B cell (primary cell): ENCODE results near the gene ZNF384.

Experiments used
- EZH2 ChIP-seq: IDR thresholded peaks from 2 replicates; pipeline ENCODE4 v1.6.1; 2012; ENCODE audit warnings: borderline replicate concordance, low read depth, mild to moderate bottlenecking, moderate library complexity, low read length; ENCODE audit not compliant: insufficient read depth, poor library complexity, severe bottlenecking
- TF ChIP-seq, protein P1 (sequence below): fragments of 200-600 bp; IDR thresholded peaks from one replicate; pipeline ENCODE4 v1.8.0; 2022; ENCODE audit warnings: antibody characterized with exemption, mild to moderate bottlenecking

DNA sequence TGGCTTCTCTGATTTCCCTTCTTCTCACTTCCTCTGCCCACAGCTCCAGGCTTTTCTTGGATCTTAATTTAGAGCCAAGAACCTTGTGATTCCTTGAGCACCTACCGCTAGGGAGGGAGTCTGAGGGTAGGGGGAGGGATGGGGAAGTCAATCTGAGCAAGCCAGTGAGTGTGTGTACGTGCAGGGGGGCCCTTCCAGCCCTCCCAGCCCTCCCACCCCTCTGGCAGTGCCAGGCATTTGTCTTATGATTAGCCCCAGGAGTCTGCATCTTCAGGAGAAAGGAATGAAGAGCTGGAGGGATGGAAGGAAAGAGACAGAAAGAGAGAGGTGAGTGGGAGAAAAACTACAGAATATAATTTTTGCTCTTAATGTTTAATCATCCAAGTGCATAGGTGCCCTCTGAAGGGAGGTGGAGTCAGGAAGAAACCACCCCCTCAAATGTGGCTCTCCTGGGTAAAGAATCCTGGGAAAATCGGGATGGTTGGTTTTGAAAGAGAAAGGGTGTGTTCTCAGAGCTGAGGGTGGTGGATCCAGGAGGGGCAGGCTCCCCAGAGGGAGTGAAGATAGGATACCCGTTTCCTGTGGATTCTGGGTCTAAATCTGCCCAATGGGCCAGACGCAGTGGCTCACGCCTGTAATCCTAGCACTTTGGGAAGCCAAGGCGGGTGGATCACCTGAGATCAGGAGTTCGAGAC, 9.3 kb upstream of the ZNF384 start:
- TF ChIP-seq, protein P1, sequence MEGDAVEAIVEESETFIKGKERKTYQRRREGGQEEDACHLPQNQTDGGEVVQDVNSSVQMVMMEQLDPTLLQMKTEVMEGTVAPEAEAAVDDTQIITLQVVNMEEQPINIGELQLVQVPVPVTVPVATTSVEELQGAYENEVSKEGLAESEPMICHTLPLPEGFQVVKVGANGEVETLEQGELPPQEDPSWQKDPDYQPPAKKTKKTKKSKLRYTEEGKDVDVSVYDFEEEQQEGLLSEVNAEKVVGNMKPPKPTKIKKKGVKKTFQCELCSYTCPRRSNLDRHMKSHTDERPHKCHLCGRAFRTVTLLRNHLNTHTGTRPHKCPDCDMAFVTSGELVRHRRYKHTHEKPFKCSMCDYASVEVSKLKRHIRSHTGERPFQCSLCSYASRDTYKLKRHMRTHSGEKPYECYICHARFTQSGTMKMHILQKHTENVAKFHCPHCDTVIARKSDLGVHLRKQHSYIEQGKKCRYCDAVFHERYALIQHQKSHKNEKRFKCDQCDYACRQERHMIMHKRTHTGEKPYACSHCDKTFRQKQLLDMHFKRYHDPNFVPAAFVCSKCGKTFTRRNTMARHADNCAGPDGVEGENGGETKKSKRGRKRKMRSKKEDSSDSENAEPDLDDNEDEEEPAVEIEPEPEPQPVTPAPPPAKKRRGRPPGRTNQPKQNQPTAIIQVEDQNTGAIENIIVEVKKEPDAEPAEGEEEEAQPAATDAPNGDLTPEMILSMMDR: no peak
- no peak for TF ChIP-seq EZH2
